NCI-H460 (cell line): Measurements from ENCODE around the gene TACO1. TPM values are rescaled to one million over a fixed set of nuclear protein-coding genes. Genes with fewer than 3 reads are reported as not detected.
A peak's percentile ranks its signal among the peaks of the same experiment; 100 is the strongest.

Experiments
- DNase-seq: peaks from one replicate; pipeline ENCODE4 v3.0.0-alpha.2; 2016; ENCODE audit warnings: low read depth; ENCODE audit errors: extremely low read depth
- total RNA-seq: library from RNA; depleted of rRNA; stranded (reverse); fragments of >200 nt; shearing (Covaris generic); gene quantifications from 2 replicates; pipeline ENCODE4 v1.2.3, GENCODE V29; 2014

The TACO1 gene
- total RNA-seq, 1 experiment from 2014 or later: 34.0 TPM

- no peak for DNase-seq
Observed at GRCh38 chr17:63596856-63597586, 3.7 kb upstream of the TACO1 start.

- DNase-seq: no peak
Observed at GRCh38 chr17:63598281-63598680, 2.4 kb upstream of the TACO1 start.

- DNase-seq: no peak
Observed at GRCh38 chr17:63601439-63602371, 1.0 kb downstream of the TACO1 start.

GRCh38 chr17:63609816-63610573 lies 9.3 kb downstream of the TACO1 start:
- DNase-seq: no peak

- no peak for DNase-seq
Observed at GRCh38 chr17:63610854-63611253, 10.2 kb downstream of the TACO1 start.

GRCh38 chr17:63611354-63611753 lies 10.7 kb downstream of the TACO1 start:
- DNase-seq: no peak

- no peak for DNase-seq
Observed at GRCh38 chr17:63613663-63614062, 13.0 kb downstream of the TACO1 start.

GRCh38 chr17:63621229-63621683 lies 20.6 kb downstream of the TACO1 start:
- no peak for DNase-seq

- DNase-seq: peak; percentile 100
Observed at GRCh38 chr17:63621684-63622573, 21.2 kb downstream of the TACO1 start, which contains the start of gene MAP3K3. TSS of gene MAP3K3 (plus strand) at chr17:63622417. CDS start at chr17:63622760, 343 bp downstream.

GRCh38 chr17:63622574-63623390 lies 22.1 kb downstream of the TACO1 start:
- peak; percentile 45 for DNase-seq

- DNase-seq: no peak
Observed at GRCh38 chr17:63623786-63624530, 23.3 kb downstream of the TACO1 start.

GRCh38 chr17:63624531-63624880 lies 23.8 kb downstream of the TACO1 start:
- no peak for DNase-seq

GRCh38 chr17:63626551-63627180 lies 26.0 kb downstream of the TACO1 start:
- DNase-seq: no peak

- no peak for DNase-seq
Observed at GRCh38 chr17:63629627-63630026, 28.9 kb downstream of the TACO1 start.

- DNase-seq: no peak
Observed at GRCh38 chr17:63631062-63631461, 30.4 kb downstream of the TACO1 start.

- no peak for DNase-seq
Observed at GRCh38 chr17:63631626-63632025, 30.9 kb downstream of the TACO1 start.

- DNase-seq: no peak
Observed at GRCh38 chr17:63633742-63634141, 33.0 kb downstream of the TACO1 start.

GRCh38 chr17:63634163-63634562 lies 33.5 kb downstream of the TACO1 start:
- no peak for DNase-seq
